HepG2 (cell line): ENCODE measurements around the gene CPN1. TPM values are rescaled to one million over a fixed set of nuclear protein-coding genes. Genes with fewer than 3 reads are reported as not detected.

Experiments
- ATAC-seq: fragments of 200-7000 bp; cut with Tn5 transposase; 3 replicates; pipeline ENCODE4 v1.9.1; 2020; ENCODE audit warnings: mild to moderate bottlenecking, moderate library complexity
- BruUV-seq: library from RNA; stranded (reverse); fragments of 400-500 nt; replicated peaks from 2 replicates; lab custom pipeline; 2021; lab: Mats Ljungman, UMichigan
- CTCF ChIA-PET: fragments of 300-600 bp; formaldehyde crosslinking; extraction: SDS; loops from one replicate; lab custom pipeline; 2021; ENCODE audit warnings: low total read pairs, inconsistent platforms, low intra/inter-chr PET ratio; lab: Yijun Ruan, JAX
- POLR2A ChIA-PET: fragments of 350-600 bp; sonication (Branson Sonifier 250); formaldehyde crosslinking; loops from one replicate; lab custom pipeline; 2020; ENCODE audit warnings: antibody characterized with exemption, inconsistent platforms; lab: Yijun Ruan, JAX
- DNase-seq: peaks from one replicate; pipeline ENCODE4 v3.0.0-alpha.2; 2015; ENCODE audit warnings: low spot score
- FAIRE-seq: peaks from 3 replicates; lab custom pipeline; 2011; peaks lifted over from hg19 to GRCh38; lab: Jason Lieb, UNC
- H2AFZ ChIP-seq: one replicate; pipeline ENCODE4 v1.6.1; 2011; ENCODE audit warnings: low read length, inconsistent platforms
- H3K27ac ChIP-seq: fragments of 300-600 bp; 3 replicates; pipeline ENCODE4 v1.8.0; 2011; ENCODE audit warnings: mixed run types, mild to moderate bottlenecking, mixed read lengths, low read length, inconsistent platforms; ENCODE audit not compliant: insufficient read depth; ENCODE audit errors: extremely low read length
- H3K27me3 ChIP-seq, 2 experiments: fragments of 200-600 bp in 1 of 2; 2 replicates in 1 of 2; 3 replicates in 1 of 2; pipeline versions ENCODE4 v1.6.0 to v1.8.0; 2011; ENCODE audit warnings: low read length in 2 of 2, mild to moderate bottlenecking in 2 of 2, moderate library complexity in 2 of 2, inconsistent platforms in 1 of 2; ENCODE audit not compliant: insufficient read depth in 2 of 2, control insufficient read depth in 1 of 2
- H3K36me3 ChIP-seq, 2 experiments: fragments of 200-600 bp in 1 of 2; replicated peaks in 1 of 2; 2 replicates in 1 of 2; 3 replicates in 1 of 2; pipeline versions ENCODE4 v1.5.1 to v1.8.0; 2011; ENCODE audit warnings: low read length in 2 of 2, inconsistent platforms in 1 of 2; ENCODE audit not compliant: insufficient read depth in 2 of 2, control insufficient read depth in 1 of 2
- H3K4me1 ChIP-seq: 2 replicates; pipeline ENCODE4 v1.5.1; 2012; ENCODE audit warnings: low read length, inconsistent platforms; ENCODE audit not compliant: insufficient read depth
- H3K4me2 ChIP-seq: 2 replicates; pipeline ENCODE4 v1.6.0; 2011; ENCODE audit warnings: low read depth, low read length, inconsistent platforms
- H3K4me3 ChIP-seq, 3 experiments: fragments of 200-600 bp in 1 of 3; sonication (generic), shearing (Covaris generic) in 1 of 3; replicated peaks in 1 of 3; 2 replicates each; pipeline ENCODE4 v1.5.1; 2011 to 2016; ENCODE audit warnings: low read length in 3 of 3, inconsistent platforms in 2 of 3, low read depth in 2 of 3, mild to moderate bottlenecking in 2 of 3, control low read depth in 1 of 3, mixed read lengths in 1 of 3; ENCODE audit not compliant: insufficient read depth in 1 of 3
- H3K79me2 ChIP-seq: one replicate; pipeline ENCODE4 v1.6.1; 2011; ENCODE audit warnings: low read length, inconsistent platforms; ENCODE audit not compliant: insufficient read depth
- H3K9ac ChIP-seq: 2 replicates; pipeline ENCODE4 v1.6.0; 2011; ENCODE audit warnings: mild to moderate bottlenecking, low read depth, low read length, inconsistent platforms; ENCODE audit not compliant: insufficient read depth
- H3K9me3 ChIP-seq: 2 replicates; pipeline ENCODE4 v1.5.1; 2012; ENCODE audit warnings: mild to moderate bottlenecking, low read length
- H4K20me1 ChIP-seq: 2 replicates; pipeline ENCODE4 v1.6.0; 2011; ENCODE audit warnings: inconsistent platforms, mild to moderate bottlenecking, low read length, moderate library complexity; ENCODE audit not compliant: insufficient read depth
- AHR ChIP-seq: IDR thresholded peaks from 2 replicates; pipeline ENCODE4 v1.6.1; 2018; ENCODE audit warnings: missing genetic modification reagents, missing compliant biosample characterization
- AKAP8 ChIP-seq: sonication (generic); formaldehyde crosslinking; IDR thresholded peaks from 2 replicates; pipeline ENCODE4 v1.5.1; 2020; ENCODE audit warnings: mild to moderate bottlenecking, missing genetic modification reagents
- FOSL2 ChIP-seq: sonication (generic); formaldehyde crosslinking; IDR thresholded peaks from 2 replicates; pipeline ENCODE4 v1.4.0; 2020; ENCODE audit warnings: missing genetic modification reagents
- IKZF4 ChIP-seq: sonication (generic); formaldehyde crosslinking; IDR thresholded peaks from 2 replicates; pipeline ENCODE4 v1.5.1; 2020; ENCODE audit warnings: borderline replicate concordance, mild to moderate bottlenecking, low read depth, missing genetic modification reagents; ENCODE audit errors: not compliant biosample characterization
- RFX1 ChIP-seq: fragments of 450-650 bp; IDR thresholded peaks from 2 replicates; pipeline ENCODE4 v1.6.1; 2017
- SMC3 ChIP-seq: IDR thresholded peaks from 2 replicates; pipeline ENCODE4 v1.6.1; 2011; ENCODE audit warnings: low read length, improper control_type of control experiment
- STAG1 ChIP-seq: sonication (generic); formaldehyde crosslinking; IDR thresholded peaks from 2 replicates; pipeline ENCODE4 v1.4.0; 2020; ENCODE audit warnings: missing genetic modification reagents
- TAF1 ChIP-seq: sonication (generic); formaldehyde crosslinking; IDR thresholded peaks from 2 replicates; pipeline ENCODE4 v1.4.0; 2020; ENCODE audit warnings: missing genetic modification reagents
- TBX3 ChIP-seq: fragments of 450-650 bp; IDR thresholded peaks from 2 replicates; pipeline ENCODE4 v1.6.1; 2017; ENCODE audit warnings: antibody characterized with exemption, mild to moderate bottlenecking, inconsistent platforms, borderline replicate concordance
- ZNF34 ChIP-seq: sonication (generic); formaldehyde crosslinking; IDR thresholded peaks from 2 replicates; pipeline ENCODE4 v1.4.0; 2020; ENCODE audit warnings: mild to moderate bottlenecking, missing genetic modification reagents, borderline replicate concordance
- ZNF549 ChIP-seq: sonication (generic); formaldehyde crosslinking; IDR thresholded peaks from 2 replicates; pipeline ENCODE4 v1.5.0; 2020; ENCODE audit warnings: missing genetic modification reagents
- ZNF670 ChIP-seq: sonication (generic); formaldehyde crosslinking; IDR thresholded peaks from 2 replicates; pipeline ENCODE4 v1.8.0; 2022; ENCODE audit warnings: mild to moderate bottlenecking, missing genetic modification reagents, borderline replicate concordance
- ZNF776 ChIP-seq: sonication (generic); formaldehyde crosslinking; IDR thresholded peaks from 2 replicates; pipeline ENCODE4 v1.4.0; 2020; ENCODE audit warnings: mild to moderate bottlenecking, missing genetic modification reagents
- WGBS: methylation state at CpG from one replicate; pipeline ENCODE4 v1.1.6; 2017; ENCODE audit warnings: low lambda C conversion rate; 5-methylcytosine and 5-hydroxymethylcytosine counted together
- in situ Hi-C: cut with HindIII; loops from 2 replicates; pipeline ENCODE4 v1.10.0; 2017; ENCODE audit warnings: low pct_unique_long_range_greater_than_20kb; ENCODE audit not compliant: extremely low pct_ligation_motif_present
- intact Hi-C: fragments of 100-400 bp; cut with micrococcal nuclease; formaldehyde crosslinking; loops from one replicate; pipeline ENCODE4 v1.10.0; 2022; ENCODE audit not compliant: unreplicated experiment
- polyA plus RNA-seq, 8 experiments: library from polyadenylated mRNA; depleted of rRNA in 3 of 8; stranded (reverse) in 7 of 8; unstranded in 1 of 8; fragments of >200 nt; fragmentation: Illumina TruSeq in 4 of 8; extraction: Trizol in 4 of 8; gene quantifications; 2 replicates each; pipeline versions ENCODE4 v1.2.1 to v1.2.3, GENCODE V29; 2011 to 2016; ENCODE audit warnings: low read depth in 4 of 8, missing spikeins in 1 of 8, mixed read lengths in 1 of 8; ENCODE audit not compliant: insufficient read depth in 1 of 8
- total RNA-seq, 5 experiments: library from RNA; depleted of rRNA; stranded (reverse); fragments of >200 nt; fragmentation: Illumina TruSeq; extraction: Trizol; gene quantifications; 2 replicates each; pipeline ENCODE4 v1.2.3, GENCODE V29; 2016; ENCODE audit warnings: low read depth in 1 of 5
- TF ChIP-seq, protein P1 (sequence below): sonication (generic); formaldehyde crosslinking; conservative IDR thresholded peaks from 2 replicates; pipeline ENCODE4 v1.4.0; 2020; ENCODE audit warnings: mild to moderate bottlenecking, missing genetic modification reagents, moderate library complexity
- TF ChIP-seq, protein P2 (sequence below): sonication (generic); formaldehyde crosslinking; IDR thresholded peaks from 2 replicates; pipeline ENCODE4 v1.4.0; 2020; ENCODE audit warnings: mild to moderate bottlenecking, missing genetic modification reagents

CPN1 gene
- total and polyA plus RNA-seq, 2 of the 13 experiments (the other 11 are each of a cell fraction or from before 2014, with no cell fraction given), result 17.3 to 35.1 TPM

DNA sequence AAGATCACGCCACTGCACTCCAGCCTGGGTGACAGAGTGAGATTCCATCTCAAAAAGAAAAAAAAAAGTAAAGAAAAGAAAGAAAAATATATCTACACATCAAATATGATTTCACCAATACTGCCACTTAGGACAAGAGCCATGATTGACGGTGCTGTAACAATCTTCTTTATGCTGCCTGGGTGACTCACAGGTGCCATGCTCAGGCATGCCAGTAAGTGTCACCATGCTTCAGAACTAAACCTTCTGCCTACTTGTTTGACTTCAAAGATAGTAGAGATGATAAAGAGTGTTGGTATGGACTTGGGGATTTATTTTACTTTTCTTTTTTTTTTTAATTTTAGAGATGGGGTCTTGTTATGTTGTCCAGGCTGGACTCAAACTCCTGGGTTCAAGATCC is 38.3 kb downstream of the CPN1 start:
- DNase-seq, result no peak
- H3K4me3 ChIP-seq, result no peak overlapping the region
- BruUV-seq, result no TSS peak
- no peaks in the 10 kb centered on the region for H3K27me3 ChIP-seq
- peaks cover 20% of the 10 kb centered on the region for H3K4me1 ChIP-seq
- no peak overlapping the region for H3K27ac ChIP-seq
- POLR2A ChIA-PET, result no interaction called here
- in situ Hi-C loops (no loop called here), intact Hi-C loops (no loop called here)
- ATAC-seq, result no peak
- H3K36me3 ChIP-seq, result peaks cover 4 to 9% of the 10 kb centered on the region in 2 experiments; a peak in 4 of 5 replicates
- 93% methylated on average over 2 of the region's 2 CpGs for WGBS
- CTCF ChIA-PET, result no interaction called here
- no peaks in the 10 kb centered on the region for H3K79me2 ChIP-seq
- H2AFZ ChIP-seq, result no peak overlapping the region
- no peaks in the 10 kb centered on the region for H4K20me1 ChIP-seq
- no peaks in the 10 kb centered on the region for H3K9me3 ChIP-seq
- TF ChIP-seq TAF1 (CRISPR knock-in tag) (no peak), AKAP8 (CRISPR knock-in tag) (no peak), FOSL2 (CRISPR knock-in tag) (peak; percentile 35; the same call in 1 of the 2 replicates), AHR (CRISPR knock-in tag) (no peak)
- FAIRE-seq, result no peak
- no peak overlapping the region for H3K9ac ChIP-seq
- no peak overlapping the region for H3K4me2 ChIP-seq

DNA sequence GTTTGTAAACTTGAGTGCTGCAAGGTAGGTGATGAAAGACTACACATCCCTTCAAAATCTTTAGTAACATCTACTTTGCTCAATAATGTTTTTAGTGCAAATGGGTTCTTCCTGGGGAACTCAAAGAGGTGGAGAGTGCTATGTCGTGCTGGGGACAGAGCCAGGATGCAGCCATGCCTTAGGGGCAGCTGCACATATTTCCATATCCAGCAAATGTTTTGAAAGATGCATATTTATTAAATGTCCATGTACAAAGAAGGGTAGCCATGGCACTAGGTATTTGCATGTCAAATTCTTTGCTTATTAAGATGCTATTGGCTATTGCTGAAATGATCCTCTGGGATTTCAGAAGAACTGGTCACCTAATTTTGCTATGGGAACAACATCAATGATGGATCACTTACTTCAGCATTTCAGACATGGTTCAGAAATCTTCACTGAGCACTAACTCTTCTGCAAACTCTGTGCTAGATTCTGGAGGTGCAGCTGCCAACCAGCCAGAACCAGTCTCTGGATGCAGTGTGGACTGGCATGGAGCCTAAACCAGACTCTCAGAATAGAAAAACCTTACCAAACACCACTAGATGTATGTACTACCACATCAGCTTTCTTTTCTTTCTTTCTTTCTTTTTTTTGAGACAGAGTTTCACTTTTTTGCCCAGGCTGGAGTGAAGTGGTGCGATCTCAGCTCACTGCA is 40.2 kb downstream of the CPN1 start:
- no peak overlapping the region for H3K27ac ChIP-seq
- no peak overlapping the region for H2AFZ ChIP-seq
- intact Hi-C loops, result no loop called here
- no peaks in the 10 kb centered on the region for H3K27me3 ChIP-seq
- peaks cover 29% of the 10 kb centered on the region for H3K4me1 ChIP-seq
- no peak for ATAC-seq
- H3K79me2 ChIP-seq, result no peaks in the 10 kb centered on the region
- H4K20me1 ChIP-seq, result no peaks in the 10 kb centered on the region
- no TSS peak for BruUV-seq
- no peak overlapping the region for H3K9ac ChIP-seq
- no peak for FAIRE-seq
- no peaks in the 10 kb centered on the region for H3K9me3 ChIP-seq
- no peak overlapping the region for H3K4me3 ChIP-seq
- ChIA-PET CTCF (no interaction called here), POLR2A (no interaction called here)
- H3K36me3 ChIP-seq, result peaks cover 2 to 9% of the 10 kb centered on the region in 2 experiments; a peak in 2 of 5 replicates
- no peak for DNase-seq
- in situ Hi-C loops, result no loop called here
- WGBS, result 91% methylated on average over 2 of the region's 2 CpGs
- H3K4me2 ChIP-seq, result no peak overlapping the region
- TF ChIP-seq ZNF34 (CRISPR knock-in tag) (no peak), RFX1 (no peak), TBX3 (no peak), IKZF4 (no peak), ZNF549 (CRISPR knock-in tag) (no peak), ZNF670 (CRISPR knock-in tag) (no peak), SMC3 (no peak), ZNF776 (CRISPR knock-in tag) (no peak), STAG1 (no peak)
- TF ChIP-seq, protein P1, sequence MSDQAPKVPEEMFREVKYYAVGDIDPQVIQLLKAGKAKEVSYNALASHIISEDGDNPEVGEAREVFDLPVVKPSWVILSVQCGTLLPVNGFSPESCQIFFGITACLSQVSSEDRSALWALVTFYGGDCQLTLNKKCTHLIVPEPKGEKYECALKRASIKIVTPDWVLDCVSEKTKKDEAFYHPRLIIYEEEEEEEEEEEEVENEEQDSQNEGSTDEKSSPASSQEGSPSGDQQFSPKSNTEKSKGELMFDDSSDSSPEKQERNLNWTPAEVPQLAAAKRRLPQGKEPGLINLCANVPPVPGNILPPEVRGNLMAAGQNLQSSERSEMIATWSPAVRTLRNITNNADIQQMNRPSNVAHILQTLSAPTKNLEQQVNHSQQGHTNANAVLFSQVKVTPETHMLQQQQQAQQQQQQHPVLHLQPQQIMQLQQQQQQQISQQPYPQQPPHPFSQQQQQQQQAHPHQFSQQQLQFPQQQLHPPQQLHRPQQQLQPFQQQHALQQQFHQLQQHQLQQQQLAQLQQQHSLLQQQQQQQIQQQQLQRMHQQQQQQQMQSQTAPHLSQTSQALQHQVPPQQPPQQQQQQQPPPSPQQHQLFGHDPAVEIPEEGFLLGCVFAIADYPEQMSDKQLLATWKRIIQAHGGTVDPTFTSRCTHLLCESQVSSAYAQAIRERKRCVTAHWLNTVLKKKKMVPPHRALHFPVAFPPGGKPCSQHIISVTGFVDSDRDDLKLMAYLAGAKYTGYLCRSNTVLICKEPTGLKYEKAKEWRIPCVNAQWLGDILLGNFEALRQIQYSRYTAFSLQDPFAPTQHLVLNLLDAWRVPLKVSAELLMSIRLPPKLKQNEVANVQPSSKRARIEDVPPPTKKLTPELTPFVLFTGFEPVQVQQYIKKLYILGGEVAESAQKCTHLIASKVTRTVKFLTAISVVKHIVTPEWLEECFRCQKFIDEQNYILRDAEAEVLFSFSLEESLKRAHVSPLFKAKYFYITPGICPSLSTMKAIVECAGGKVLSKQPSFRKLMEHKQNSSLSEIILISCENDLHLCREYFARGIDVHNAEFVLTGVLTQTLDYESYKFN, result no peak
- TF ChIP-seq, protein P2, sequence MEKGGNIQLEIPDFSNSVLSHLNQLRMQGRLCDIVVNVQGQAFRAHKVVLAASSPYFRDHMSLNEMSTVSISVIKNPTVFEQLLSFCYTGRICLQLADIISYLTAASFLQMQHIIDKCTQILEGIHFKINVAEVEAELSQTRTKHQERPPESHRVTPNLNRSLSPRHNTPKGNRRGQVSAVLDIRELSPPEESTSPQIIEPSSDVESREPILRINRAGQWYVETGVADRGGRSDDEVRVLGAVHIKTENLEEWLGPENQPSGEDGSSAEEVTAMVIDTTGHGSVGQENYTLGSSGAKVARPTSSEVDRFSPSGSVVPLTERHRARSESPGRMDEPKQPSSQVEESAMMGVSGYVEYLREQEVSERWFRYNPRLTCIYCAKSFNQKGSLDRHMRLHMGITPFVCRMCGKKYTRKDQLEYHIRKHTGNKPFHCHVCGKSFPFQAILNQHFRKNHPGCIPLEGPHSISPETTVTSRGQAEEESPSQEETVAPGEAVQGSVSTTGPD, result no peak
